ENCODE data around the gene HPSE.

Gene HPSE

GRCh38 chr4:83317671-83318070, 17.0 kb downstream of the HPSE start:
- TF ChIP-seq ZFX (IDR thresholded peaks at IDR 0.05), result no peak
- no peak for TF ChIP-seq CTCF (conservative IDR thresholded peaks at IDR 0.05)
- no peak overlapping the region for H3K27ac ChIP-seq

- TF ChIP-seq CTCF (conservative IDR thresholded peaks at IDR 0.05), result no peak
- H3K27ac ChIP-seq, result no peak overlapping the region
Measured at GRCh38 chr4:83316459-83317165, 18.0 kb downstream of the HPSE start.

- H3K27ac ChIP-seq, result no peak overlapping the region
- TF ChIP-seq CTCF (conservative IDR thresholded peaks at IDR 0.05), result no peak
- no peak for TF ChIP-seq ZFX (IDR thresholded peaks at IDR 0.05)
Measured at GRCh38 chr4:83315341-83315870, 19.2 kb downstream of the HPSE start.

GRCh38 chr4:83308672-83309071, 26.0 kb downstream of the HPSE start:
- TF ChIP-seq ZFX (IDR thresholded peaks at IDR 0.05), result no peak
- TF ChIP-seq CTCF (conservative IDR thresholded peaks at IDR 0.05), result no peak
- no peak overlapping the region for H3K27ac ChIP-seq

GRCh38 chr4:83307920-83308319, 26.7 kb downstream of the HPSE start:
- TF ChIP-seq CTCF (conservative IDR thresholded peaks at IDR 0.05) (no peak), ZFX (IDR thresholded peaks at IDR 0.05) (no peak)
- H3K27ac ChIP-seq, result no peak overlapping the region

GRCh38 chr4:83305187-83305586, 29.5 kb downstream of the HPSE start:
- H3K27ac ChIP-seq, result no peak overlapping the region
- TF ChIP-seq ZFX (IDR thresholded peaks at IDR 0.05) (no peak), CTCF (conservative IDR thresholded peaks at IDR 0.05) (no peak)

- no peak overlapping the region for H3K27ac ChIP-seq
- TF ChIP-seq ZFX (IDR thresholded peaks at IDR 0.05) (no peak), CTCF (conservative IDR thresholded peaks at IDR 0.05) (no peak)
Measured at GRCh38 chr4:83297548-83298260, 36.9 kb downstream of the HPSE start.
